Activated T-cell treated with anti-CD3 and anti-CD28 coated beads for 4 hours (primary cell): Measurements from ENCODE around the gene EPSTI1.

Source experiments
- DNase-seq: peaks from one replicate; pipeline ENCODE4 v3.0.0-alpha.2; 2020

Gene EPSTI1

DNA sequence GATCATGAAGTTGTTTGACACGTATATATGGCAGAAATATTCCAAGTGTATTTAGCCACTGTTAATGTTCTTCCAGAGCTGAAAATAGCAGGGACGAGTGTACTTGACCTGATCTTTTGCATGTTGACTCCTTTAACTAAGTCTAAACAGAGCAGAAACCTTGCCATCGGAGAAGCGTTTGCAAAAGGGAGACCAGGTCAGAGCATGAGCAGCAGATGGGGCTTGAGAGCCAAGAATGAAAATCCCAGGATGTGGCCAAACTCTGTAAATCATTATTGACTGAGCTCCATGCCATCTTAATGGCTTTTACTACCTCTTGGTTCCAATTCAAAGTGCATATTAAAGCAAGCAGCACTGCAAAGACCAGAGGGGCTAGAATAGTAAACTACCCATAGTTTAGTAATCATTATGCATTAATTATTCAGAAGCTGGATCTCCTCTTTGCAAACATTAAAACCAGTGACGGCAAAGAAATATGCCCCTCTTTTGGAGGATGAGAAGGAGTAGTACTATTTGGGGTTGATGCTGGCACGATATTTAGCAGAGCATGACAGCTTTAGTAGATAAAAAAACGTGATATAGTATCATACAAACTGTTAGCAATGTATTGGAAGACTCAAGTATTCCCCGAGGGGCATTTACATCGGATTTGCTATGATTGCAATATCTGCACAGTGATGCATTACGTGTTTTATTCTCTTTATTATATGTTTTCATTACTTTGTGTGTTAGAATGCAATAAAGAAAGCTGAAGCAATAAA lies 154.9 kb downstream of the EPSTI1 start:
- DNase-seq = no peak
